Activated CD8-positive, alpha-beta memory T cell treated with anti-CD3 and anti-CD28 coated beads for 48 hours (primary cell): Measurements from ENCODE around the gene NDFIP1.

Source experiments
- DNase-seq, 3 experiments: peaks; one replicate each; pipeline ENCODE4 v3.0.0-alpha.2; 2020; ENCODE audit warnings: low read depth in 2 of 3, low spot score in 2 of 3

NDFIP1 gene

GRCh38 chr5:142118155-142118686 is 9.6 kb downstream of the NDFIP1 start:
- DNase-seq = no peak

GRCh38 chr5:142119051-142119625 is 10.6 kb downstream of the NDFIP1 start:
- no peak for DNase-seq

GRCh38 chr5:142120247-142120935 is 11.8 kb downstream of the NDFIP1 start:
- DNase-seq = no peak

- no peak for DNase-seq
These were observed 13.5 kb downstream of the NDFIP1 start for GRCh38 chr5:142122121-142122520.

- no peak for DNase-seq
These were observed 16.8 kb downstream of the NDFIP1 start for GRCh38 chr5:142125378-142125777.

- DNase-seq = no peak
These were observed 17.4 kb downstream of the NDFIP1 start for GRCh38 chr5:142125963-142126362.

GRCh38 chr5:142128675-142129208 is 20.2 kb downstream of the NDFIP1 start:
- no peak for DNase-seq

GRCh38 chr5:142129446-142130066 is 21.0 kb downstream of the NDFIP1 start:
- DNase-seq = no peak

- no peak for DNase-seq
These were observed 22.8 kb downstream of the NDFIP1 start for GRCh38 chr5:142131394-142131793.

- no peak for DNase-seq
These were observed 24.3 kb downstream of the NDFIP1 start for GRCh38 chr5:142132916-142133315.

GRCh38 chr5:142133330-142134206 is 25.0 kb downstream of the NDFIP1 start:
- DNase-seq = no peak

GRCh38 chr5:142134331-142135010 is 25.9 kb downstream of the NDFIP1 start:
- no peak for DNase-seq

GRCh38 chr5:142141463-142141862 is 32.9 kb downstream of the NDFIP1 start:
- no peak for DNase-seq

GRCh38 chr5:142143878-142144277 is 35.3 kb downstream of the NDFIP1 start:
- no peak for DNase-seq

GRCh38 chr5:142145106-142145900 is 36.7 kb downstream of the NDFIP1 start:
- DNase-seq = peak in 1 of 3 experiments; percentile 10

- DNase-seq = no peak
These were observed 40.8 kb downstream of the NDFIP1 start for GRCh38 chr5:142149363-142149762.

GRCh38 chr5:142150431-142150830 is 41.9 kb downstream of the NDFIP1 start:
- no peak for DNase-seq

GRCh38 chr5:142151436-142152383 is 43.1 kb downstream of the NDFIP1 start:
- no peak for DNase-seq

GRCh38 chr5:142152384-142152732 is 43.8 kb downstream of the NDFIP1 start:
- no peak for DNase-seq
